ENCODE data around the gene CCDC85C.

Gene CCDC85C

GRCh38 chr14:99522025-99522401 lies 82.0 kb downstream of the CCDC85C start:
- DNase-seq (ENCODE audit: low read depth) = no peak

GRCh38 chr14:99521176-99522024 lies 82.6 kb downstream of the CCDC85C start:
- no peak for DNase-seq (ENCODE audit: low read depth)

- no peak for DNase-seq (ENCODE audit: low read depth)
These were observed 83.4 kb downstream of the CCDC85C start for GRCh38 chr14:99520571-99521081.

GRCh38 chr14:99519931-99520421 lies 84.0 kb downstream of the CCDC85C start:
- no peak for DNase-seq (ENCODE audit: low read depth)

GRCh38 chr14:99519347-99519881 lies 84.6 kb downstream of the CCDC85C start:
- no peak for DNase-seq (ENCODE audit: low read depth)

- DNase-seq (ENCODE audit: low read depth) = peak; percentile 75
These were observed 85.3 kb downstream of the CCDC85C start for GRCh38 chr14:99518441-99519346.

- no peak for DNase-seq (ENCODE audit: low read depth)
These were observed 86.2 kb downstream of the CCDC85C start for GRCh38 chr14:99517643-99518381.

GRCh38 chr14:99516871-99517642 lies 87.0 kb downstream of the CCDC85C start:
- DNase-seq (ENCODE audit: low read depth) = no peak

GRCh38 chr14:99516156-99516870 lies 87.7 kb downstream of the CCDC85C start:
- DNase-seq (ENCODE audit: low read depth) = no peak

GRCh38 chr14:99515301-99516155 lies 88.5 kb downstream of the CCDC85C start:
- no peak for DNase-seq (ENCODE audit: low read depth)

GRCh38 chr14:99514552-99515300 lies 89.3 kb downstream of the CCDC85C start:
- DNase-seq (ENCODE audit: low read depth) = no peak

- no peak for DNase-seq (ENCODE audit: low read depth)
These were observed 90.0 kb downstream of the CCDC85C start for GRCh38 chr14:99513946-99514551.

GRCh38 chr14:99513183-99513694 lies 90.8 kb downstream of the CCDC85C start:
- DNase-seq (ENCODE audit: low read depth) = no peak

GRCh38 chr14:99512571-99513182 lies 91.3 kb downstream of the CCDC85C start:
- DNase-seq (ENCODE audit: low read depth) = no peak

- no peak for DNase-seq (ENCODE audit: low read depth)
These were observed 91.9 kb downstream of the CCDC85C start for GRCh38 chr14:99512110-99512449.

GRCh38 chr14:99511421-99512109 lies 92.4 kb downstream of the CCDC85C start:
- no peak for DNase-seq (ENCODE audit: low read depth)
